OCI-LY7 (cell line): Measurements from ENCODE around the gene TNS3. TPM values are rescaled to one million over a fixed set of nuclear protein-coding genes. Genes with fewer than 3 reads are reported as not detected.

Source experiments
- BruUV-seq: library from RNA; stranded (reverse); fragments of 400-500 nt; replicated peaks from 2 replicates; lab custom pipeline; 2021; lab: Mats Ljungman, UMichigan
- CTCF ChIA-PET: fragments of 300-600 bp; sonication (Branson Sonifier 250); formaldehyde crosslinking; loops from one replicate; lab custom pipeline; 2022; ENCODE audit warnings: antibody characterized with exemption; ENCODE audit not compliant: unreplicated experiment; lab: Charles Lee
- POLR2A ChIA-PET: fragments of 300-600 bp; sonication (Branson Sonifier 250); formaldehyde crosslinking; loops from one replicate; lab custom pipeline; 2022; ENCODE audit warnings: antibody characterized with exemption; lab: Charles Lee
- DNase-seq: peaks from one replicate; pipeline ENCODE4 v3.0.0-alpha.2; 2015; ENCODE audit warnings: low spot score
- H2AFZ ChIP-seq: fragments of 200-600 bp; sonication (generic), shearing (Covaris generic); 2 replicates; pipeline ENCODE4 v1.6.1; 2014; ENCODE audit warnings: mild to moderate bottlenecking, antibody characterized with exemption, low read length, moderate library complexity
- H3K27ac ChIP-seq: fragments of 200-600 bp; sonication (generic); 2 replicates; pipeline ENCODE4 v1.5.1; 2014; ENCODE audit warnings: mixed run types, low read depth, mild to moderate bottlenecking, moderate library complexity, low read length, inconsistent platforms; ENCODE audit not compliant: poor library complexity, severe bottlenecking
- H3K36me3 ChIP-seq: fragments of 200-600 bp; sonication (generic); 2 replicates; pipeline ENCODE4 v1.6.1; 2014; ENCODE audit warnings: mild to moderate bottlenecking, antibody characterized with exemption, low read length, moderate library complexity, mixed read lengths; ENCODE audit not compliant: insufficient read depth
- H3K4me1 ChIP-seq: fragments of 200-600 bp; sonication (generic); 2 replicates; pipeline ENCODE4 v1.5.1; 2014; ENCODE audit warnings: mild to moderate bottlenecking, low read length; ENCODE audit not compliant: insufficient read depth, poor library complexity, severe bottlenecking
- H3K4me2 ChIP-seq: fragments of 200-600 bp; sonication (generic); 2 replicates; pipeline ENCODE4 v1.6.1; 2014; ENCODE audit warnings: mild to moderate bottlenecking, low read length
- H3K4me3 ChIP-seq: fragments of 200-600 bp; sonication (generic); 2 replicates; pipeline ENCODE4 v1.5.1; 2014; ENCODE audit warnings: mild to moderate bottlenecking, low read depth, low read length; ENCODE audit not compliant: poor library complexity, severe bottlenecking
- H3K79me2 ChIP-seq: fragments of 200-600 bp; sonication (generic); 2 replicates; pipeline ENCODE4 v1.6.1; 2016; ENCODE audit warnings: low read depth, mild to moderate bottlenecking, low read length, moderate library complexity, mixed read lengths; ENCODE audit not compliant: insufficient read depth
- H3K9me2 ChIP-seq: fragments of 200-600 bp; sonication (generic); 2 replicates; pipeline ENCODE4 v1.6.1; 2016; ENCODE audit warnings: mild to moderate bottlenecking, low read length, mixed read lengths; ENCODE audit not compliant: insufficient read depth
- H3K9me3 ChIP-seq: fragments of 200-600 bp; sonication (generic); 2 replicates; pipeline ENCODE4 v1.6.1; 2014; ENCODE audit warnings: mild to moderate bottlenecking, mixed run types, low read length, mixed read lengths
- H4K20me1 ChIP-seq: fragments of 200-600 bp; sonication (generic); 2 replicates; pipeline ENCODE4 v1.6.1; 2014; ENCODE audit warnings: mild to moderate bottlenecking, antibody characterized with exemption, low read length, moderate library complexity, mixed read lengths; ENCODE audit not compliant: insufficient read depth
- CTCF ChIP-seq: fragments of 200-600 bp; sonication (generic); conservative IDR thresholded peaks from 2 replicates; pipeline ENCODE4 v1.5.1; 2014; ENCODE audit warnings: mild to moderate bottlenecking, antibody characterized with exemption, low read length, moderate library complexity, mixed read lengths
- EZH2phosphoT487 ChIP-seq: fragments of 200-600 bp; sonication (generic); IDR thresholded peaks from 2 replicates; pipeline ENCODE4 v1.6.1; 2018; ENCODE audit warnings: low read depth, borderline replicate concordance, mild to moderate bottlenecking, mixed run types, antibody characterized with exemption, low read length, moderate library complexity, mixed read lengths
- intact Hi-C: fragments of 100-400 bp; cut with micrococcal nuclease; formaldehyde crosslinking; loops from one replicate; pipeline ENCODE4 v1.10.0; 2022; ENCODE audit not compliant: unreplicated experiment
- total RNA-seq, 2 experiments: library from RNA; depleted of rRNA in 1 of 2; stranded (reverse); fragments of >200 nt in 1 of 2; shearing (Covaris generic) in 1 of 2; gene quantifications; 2 replicates each; pipeline ENCODE4 v1.2.3, GENCODE V29; 2014 to 2022

TNS3 gene
- total RNA-seq, 2 experiments from 2014 or later, result 9.5 to 42.1 TPM

DNA sequence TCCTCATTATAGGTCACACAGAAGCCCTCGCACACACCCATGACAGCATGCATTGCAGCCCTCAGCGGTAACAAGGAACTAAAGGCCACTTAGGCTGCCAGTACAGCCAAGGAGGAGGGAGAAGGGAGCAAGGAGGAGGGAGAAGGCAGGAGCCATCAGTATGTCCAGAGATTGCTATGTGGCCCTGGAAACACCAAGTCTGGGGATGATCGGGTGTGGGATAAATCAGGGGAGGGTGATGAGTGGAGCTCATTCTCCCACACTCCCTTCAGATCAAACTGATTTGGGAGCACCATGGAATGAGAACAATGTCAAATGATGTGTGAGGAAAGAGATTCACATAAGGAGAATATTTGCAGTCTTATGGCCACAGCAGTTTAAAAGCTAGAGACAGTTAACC is 350.9 kb downstream of the TNS3 start:
- no peak overlapping the region for H3K4me2 ChIP-seq
- no TSS peak for BruUV-seq
- no peak overlapping the region for H2AFZ ChIP-seq
- ChIA-PET CTCF (no interaction called here), POLR2A (interaction anchor here (1.3 kb wide), 1 partner anchor 13 kb away, joined by 3 read pairs; no protein-coding TSS in a partner anchor)
- no peak overlapping the region for H3K27ac ChIP-seq
- no peaks in the 10 kb centered on the region for H3K36me3 ChIP-seq
- no peaks in the 10 kb centered on the region for H3K9me3 ChIP-seq
- intact Hi-C loops, result loop anchor here (10.0 kb wide), 2 partner anchors 456 to 1306 kb away; partner anchors contain the start of gene IGFBP3
- H3K4me1 ChIP-seq, result peaks cover 23% of the 10 kb centered on the region
- no peaks in the 10 kb centered on the region for H3K9me2 ChIP-seq
- no peak overlapping the region for H3K4me3 ChIP-seq
- TF ChIP-seq CTCF (no peak), EZH2phosphoT487 (no peak)
- H3K79me2 ChIP-seq, result no peaks in the 10 kb centered on the region
- no peaks in the 10 kb centered on the region for H4K20me1 ChIP-seq
- no peak for DNase-seq

- TF ChIP-seq EZH2phosphoT487, result no peak
- no peak for TF ChIP-seq CTCF
- intact Hi-C loops, result no loop called here
- Histone ChIP-seq H2AFZ (no peak overlapping the region), H4K20me1 (no peaks in the 10 kb centered on the region), H3K4me2 (peak overlapping the region; percentile 22; the same call in 1 of the 2 replicates), H3K79me2 (no peaks in the 10 kb centered on the region), H3K27ac (no peak overlapping the region), H3K4me3 (no peak overlapping the region), H3K36me3 (no peaks in the 10 kb centered on the region), H3K9me3 (no peaks in the 10 kb centered on the region), H3K9me2 (no peaks in the 10 kb centered on the region), H3K4me1 (peaks cover 31% of the 10 kb centered on the region)
- ChIA-PET POLR2A (interaction anchor here (0.7 kb wide), 1 partner anchor 13 kb away, joined by 3 read pairs; no protein-coding TSS in a partner anchor), CTCF (no interaction called here)
- peak; percentile 46 for DNase-seq
- BruUV-seq, result no TSS peak
Measured at GRCh38 chr7:47228386-47229014, 353.4 kb downstream of the TNS3 start.

DNA sequence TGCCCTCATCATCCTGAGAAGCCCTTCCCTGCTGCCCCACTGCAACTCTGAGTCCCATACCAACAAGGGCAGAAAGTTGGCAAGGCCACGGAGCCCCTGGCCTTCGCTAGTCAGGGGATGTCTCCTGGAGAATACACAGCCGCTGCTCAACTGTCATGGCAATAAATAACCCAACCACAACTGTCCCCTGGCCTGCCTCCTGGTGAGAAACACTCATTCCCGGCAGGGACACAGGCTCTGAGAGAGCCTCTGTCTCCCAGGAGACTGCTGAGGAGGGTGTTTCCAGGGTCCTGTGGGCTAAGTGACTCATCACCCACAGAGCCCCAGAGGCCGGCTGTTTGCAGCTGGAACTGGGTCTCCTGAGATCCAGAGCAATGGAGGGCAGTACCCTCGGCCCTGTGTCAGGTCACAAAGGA is 354.1 kb downstream of the TNS3 start:
- Histone ChIP-seq H3K36me3 (no peaks in the 10 kb centered on the region), H3K79me2 (no peaks in the 10 kb centered on the region), H3K4me1 (peaks cover 31% of the 10 kb centered on the region), H3K4me2 (no peak overlapping the region), H4K20me1 (no peaks in the 10 kb centered on the region), H2AFZ (no peak overlapping the region), H3K9me2 (no peaks in the 10 kb centered on the region), H3K4me3 (no peak overlapping the region), H3K9me3 (no peaks in the 10 kb centered on the region), H3K27ac (no peak overlapping the region)
- ChIA-PET POLR2A (interaction anchor here (0.5 kb wide), 1 partner anchor 1248 kb away, joined by 3 read pairs; no protein-coding TSS in a partner anchor), CTCF (no interaction called here)
- BruUV-seq, result no TSS peak
- TF ChIP-seq CTCF (no peak), EZH2phosphoT487 (no peak)
- DNase-seq, result no peak
- intact Hi-C loops, result no loop called here
